ENCODE measurements around the gene TOR3A.
"Not testable (repeated sequence)": the region's sequence is repeated elsewhere in the genome, so short reads cannot be mapped to it uniquely, and the experiment has no call there.

TOR3A gene, protein sequence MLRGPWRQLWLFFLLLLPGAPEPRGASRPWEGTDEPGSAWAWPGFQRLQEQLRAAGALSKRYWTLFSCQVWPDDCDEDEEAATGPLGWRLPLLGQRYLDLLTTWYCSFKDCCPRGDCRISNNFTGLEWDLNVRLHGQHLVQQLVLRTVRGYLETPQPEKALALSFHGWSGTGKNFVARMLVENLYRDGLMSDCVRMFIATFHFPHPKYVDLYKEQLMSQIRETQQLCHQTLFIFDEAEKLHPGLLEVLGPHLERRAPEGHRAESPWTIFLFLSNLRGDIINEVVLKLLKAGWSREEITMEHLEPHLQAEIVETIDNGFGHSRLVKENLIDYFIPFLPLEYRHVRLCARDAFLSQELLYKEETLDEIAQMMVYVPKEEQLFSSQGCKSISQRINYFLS

GRCh38 chr1:179081687-179082332 lies at the start of gene TOR3A:
TSS of gene TOR3A (plus strand) at chr1:179082070. CDS start at chr1:179082129, 59 bp downstream.
- Histone ChIP-seq H3K4me3 (ENCODE audit: low read depth, low read length) (peak within 1 kb of the TSS; percentile 86), H3K27ac (peak within 1 kb of the TSS; percentile 92), H3K27me3 (ENCODE audit: insufficient read depth, low read depth, severe bottlenecking) (no peaks in the 10 kb centered on the region), H3K9me3 (ENCODE audit: severe bottlenecking) (no peaks in the 10 kb centered on the region), H3K36me3 (peaks cover 30% of the 10 kb centered on the region)
- DNase-seq = peak; percentile 98
- TF ChIP-seq CTCF (IDR thresholded peaks at IDR 0.05; ENCODE audit: low read depth, low read length) = no peak

GRCh38 chr1:179034720-179035119 lies 47.1 kb upstream of the TOR3A start:
- DNase-seq = no peak
- Histone ChIP-seq H3K27ac (no peak overlapping the region), H3K27me3 (ENCODE audit: insufficient read depth, low read depth, severe bottlenecking) (no peaks in the 10 kb centered on the region), H3K9me3 (ENCODE audit: severe bottlenecking) (no peaks in the 10 kb centered on the region), H3K4me3 (ENCODE audit: low read depth, low read length) (no peak overlapping the region), H3K36me3 (no peaks in the 10 kb centered on the region)
- no peak for TF ChIP-seq CTCF (IDR thresholded peaks at IDR 0.05; ENCODE audit: low read depth, low read length)

DNA sequence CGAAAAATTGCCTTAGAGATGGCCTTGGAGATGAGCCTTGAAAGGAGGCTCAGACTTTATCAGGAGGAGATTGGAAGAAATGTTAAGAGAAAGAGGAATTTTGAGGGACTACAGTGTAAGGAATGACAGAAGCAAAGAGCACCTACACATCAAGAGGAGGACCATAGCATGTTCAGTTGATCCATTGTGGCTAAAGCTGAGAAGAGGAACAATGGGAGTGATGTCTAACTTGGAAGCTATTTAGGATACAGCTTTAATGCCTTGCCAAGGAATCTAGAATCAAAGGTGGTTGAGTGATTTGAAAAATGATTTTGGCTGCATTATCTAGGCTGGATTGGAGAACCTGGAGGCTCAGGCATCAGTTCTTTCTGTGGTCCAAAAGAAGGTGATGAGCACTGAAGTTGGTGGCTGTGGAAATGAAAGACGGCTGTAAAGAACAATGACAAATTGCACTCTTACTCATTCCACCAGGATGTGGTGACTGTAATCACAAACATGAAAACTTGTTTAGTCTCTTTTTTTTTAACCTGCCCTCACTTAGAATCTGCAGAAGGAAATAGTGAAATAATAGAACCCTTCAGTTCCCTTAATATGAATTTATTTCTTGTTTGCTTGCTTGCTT lies 44.9 kb upstream of the TOR3A start:
- H3K27ac ChIP-seq = no peak overlapping the region
- peaks cover 2% of the 10 kb centered on the region for H3K9me3 ChIP-seq (ENCODE audit: severe bottlenecking)
- no peak for DNase-seq
- H3K4me3 ChIP-seq (ENCODE audit: low read depth, low read length) = no peak overlapping the region
- no peak for TF ChIP-seq CTCF (IDR thresholded peaks at IDR 0.05; ENCODE audit: low read depth, low read length)
- H3K27me3 ChIP-seq (ENCODE audit: insufficient read depth, low read depth, severe bottlenecking) = no peaks in the 10 kb centered on the region
- H3K36me3 ChIP-seq = no peaks in the 10 kb centered on the region

DNA sequence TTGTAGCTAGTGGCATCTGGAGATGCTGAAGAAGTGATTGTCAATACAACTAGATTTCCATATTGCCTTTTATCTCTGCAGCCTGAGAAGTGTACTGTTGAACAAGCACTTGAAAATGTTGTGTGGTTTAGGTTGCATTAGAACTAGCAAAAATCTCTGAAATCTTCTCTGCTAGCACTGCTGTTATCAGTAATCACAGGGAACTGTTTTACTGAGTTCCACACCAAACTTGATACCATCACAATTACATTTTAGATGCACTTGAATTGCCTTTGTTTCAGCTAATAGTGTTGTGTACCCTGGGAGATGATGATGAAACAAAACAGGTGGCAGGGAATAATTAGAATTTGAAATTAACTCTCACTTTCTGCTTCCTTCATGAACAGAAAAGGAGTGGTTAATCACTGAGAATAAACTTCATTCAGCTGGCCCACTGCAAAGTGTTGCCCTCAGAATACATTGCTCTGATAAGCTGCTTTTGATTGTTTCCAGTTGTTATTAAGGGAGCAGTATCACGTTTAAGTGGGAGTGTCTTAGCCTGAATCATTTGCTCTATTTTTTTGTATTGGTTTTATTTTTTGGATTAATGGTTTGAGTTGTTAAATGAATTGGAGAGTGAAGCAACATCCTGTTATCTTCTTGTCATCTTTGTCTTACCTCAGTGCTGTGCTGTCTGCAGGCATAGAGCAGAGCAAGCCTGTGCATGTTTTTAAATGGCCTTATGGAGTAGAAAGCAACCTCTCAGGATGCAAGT lies 43.2 kb upstream of the TOR3A start:
- no peak for DNase-seq
- Histone ChIP-seq H3K36me3 (peaks cover 2% of the 10 kb centered on the region; the same call in 1 of the 2 replicates), H3K27me3 (ENCODE audit: insufficient read depth, low read depth, severe bottlenecking) (no peaks in the 10 kb centered on the region), H3K27ac (no peak overlapping the region), H3K4me3 (ENCODE audit: low read depth, low read length) (no peak overlapping the region), H3K9me3 (ENCODE audit: severe bottlenecking) (peaks cover 5% of the 10 kb centered on the region)
- TF ChIP-seq CTCF (IDR thresholded peaks at IDR 0.05; ENCODE audit: low read depth, low read length) = no peak

GRCh38 chr1:179039502-179040174 lies 42.2 kb upstream of the TOR3A start:
- H3K27ac ChIP-seq; H3K27me3 ChIP-seq (ENCODE audit: insufficient read depth, low read depth, severe bottlenecking); H3K4me3 ChIP-seq (ENCODE audit: low read depth, low read length); H3K9me3 ChIP-seq (ENCODE audit: severe bottlenecking); DNase-seq; H3K36me3 ChIP-seq: not testable (repeated sequence)

DNA sequence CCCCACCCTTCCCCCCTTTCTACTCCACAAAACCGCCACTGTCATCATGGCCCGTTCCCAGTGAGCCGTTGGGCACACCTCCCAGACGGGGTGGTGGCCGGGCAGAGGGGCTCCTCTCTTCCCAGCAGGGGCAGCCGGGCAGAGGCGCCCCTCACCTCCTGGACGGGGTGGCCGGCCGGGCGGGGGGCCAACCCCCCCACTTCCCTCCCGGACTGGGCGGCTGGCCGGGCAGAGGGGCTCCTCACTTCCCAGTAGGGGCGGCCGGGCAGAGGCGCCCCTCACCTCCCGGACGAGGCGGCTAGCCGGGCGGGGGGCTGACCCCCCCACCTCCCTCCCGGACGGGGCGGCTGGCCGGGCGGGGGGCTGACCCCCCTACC lies 41.7 kb upstream of the TOR3A start:
- not testable (repeated sequence) for H3K27me3 ChIP-seq (ENCODE audit: insufficient read depth, low read depth, severe bottlenecking); H3K27ac ChIP-seq; H3K9me3 ChIP-seq (ENCODE audit: severe bottlenecking); DNase-seq; H3K4me3 ChIP-seq (ENCODE audit: low read depth, low read length)
- H3K36me3 ChIP-seq = peaks cover 11% of the 10 kb centered on the region
